GM12873 (cell line): ENCODE results near the gene NKIRAS1.

Experiments
- CTCF ChIP-seq: IDR thresholded peaks from 2 replicates; pipeline ENCODE4 v1.5.1; 2012; ENCODE audit warnings: low read depth, mild to moderate bottlenecking, moderate library complexity, low read length, control low read depth; ENCODE audit not compliant: insufficient read depth; ENCODE audit errors: missing control alignments

The NKIRAS1 gene

GRCh38 chr3:23937296-23937695 lies 20.5 kb upstream of the NKIRAS1 start:
- TF ChIP-seq CTCF = no peak

GRCh38 chr3:23934253-23934652 lies 17.5 kb upstream of the NKIRAS1 start:
- TF ChIP-seq CTCF = no peak

- TF ChIP-seq CTCF = no peak
Measured at GRCh38 chr3:23932571-23932970, 15.8 kb upstream of the NKIRAS1 start.

GRCh38 chr3:23931597-23931996 lies 14.8 kb upstream of the NKIRAS1 start:
- no peak for TF ChIP-seq CTCF

- no peak for TF ChIP-seq CTCF
Measured at GRCh38 chr3:23928524-23928923, 11.7 kb upstream of the NKIRAS1 start.

GRCh38 chr3:23926736-23927135 lies 9.9 kb upstream of the NKIRAS1 start:
- no peak for TF ChIP-seq CTCF

GRCh38 chr3:23926246-23926645 lies 9.5 kb upstream of the NKIRAS1 start:
- TF ChIP-seq CTCF = no peak
